ENCODE measurements around the gene FOXS1. TPM values are rescaled to one million over a fixed set of nuclear protein-coding genes. Genes with fewer than 3 reads are reported as not detected.

The FOXS1 gene
- total RNA-seq (2014; rRNA removed; shearing (Covaris generic)): not detected in 2 replicates

- DNase-seq (ENCODE audit: low spot score): no peak
Measured at GRCh38 chr20:31845300-31845863, at the start of gene FOXS1. TSS of gene FOXS1 (minus strand) at chr20:31845604. CDS start at chr20:31845542, 62 bp downstream.

GRCh38 chr20:31890646-31891045 lies 45.2 kb upstream of the FOXS1 start:
- DNase-seq (ENCODE audit: low spot score): no peak

DNA sequence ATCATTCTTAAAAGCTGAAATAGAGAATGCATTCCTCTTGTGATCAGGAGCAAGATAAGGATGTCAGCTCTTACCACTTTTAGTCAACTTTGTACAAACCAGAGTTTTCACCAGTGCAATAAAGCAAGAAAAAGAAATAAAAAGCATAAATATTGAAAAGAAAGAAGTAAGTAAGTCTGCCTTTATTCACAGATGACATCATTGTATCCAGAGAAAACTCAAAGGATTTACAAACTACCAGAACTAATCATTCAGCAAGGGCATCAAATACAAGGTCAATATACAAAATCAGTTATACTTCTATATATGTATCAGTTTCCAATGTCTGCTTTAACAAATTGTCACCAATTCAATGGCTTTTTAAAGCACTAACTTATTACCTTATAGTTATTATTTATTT lies 38.4 kb upstream of the FOXS1 start:
- no peak for DNase-seq (ENCODE audit: low spot score)

- no peak for DNase-seq (ENCODE audit: low spot score)
Measured at GRCh38 chr20:31881945-31882344, 36.5 kb upstream of the FOXS1 start.

- peak; percentile 100 for DNase-seq (ENCODE audit: low spot score)
Measured at GRCh38 chr20:31879143-31879987, 34.0 kb upstream of the FOXS1 start.

- no peak for DNase-seq (ENCODE audit: low spot score)
Measured at GRCh38 chr20:31877684-31878083, 32.3 kb upstream of the FOXS1 start.

DNA sequence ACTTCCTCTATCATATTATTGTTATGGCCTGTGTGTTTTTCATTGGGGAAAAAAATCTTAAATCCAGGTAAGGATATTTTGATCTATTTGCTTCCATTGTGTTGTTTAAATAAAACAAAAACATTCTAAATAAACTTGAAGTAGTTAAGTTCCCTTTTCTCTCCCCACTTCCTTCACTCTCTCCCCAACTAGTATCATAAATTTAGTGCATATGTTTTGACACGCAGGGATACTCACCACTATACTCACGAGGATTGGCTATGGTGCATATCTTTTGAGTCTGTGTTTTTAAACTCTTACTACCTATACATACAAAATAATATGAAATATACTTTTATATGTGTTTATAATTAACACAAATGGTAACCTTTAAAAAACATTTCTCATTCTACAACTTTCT lies 30.3 kb upstream of the FOXS1 start:
- DNase-seq (ENCODE audit: low spot score): no peak

DNA sequence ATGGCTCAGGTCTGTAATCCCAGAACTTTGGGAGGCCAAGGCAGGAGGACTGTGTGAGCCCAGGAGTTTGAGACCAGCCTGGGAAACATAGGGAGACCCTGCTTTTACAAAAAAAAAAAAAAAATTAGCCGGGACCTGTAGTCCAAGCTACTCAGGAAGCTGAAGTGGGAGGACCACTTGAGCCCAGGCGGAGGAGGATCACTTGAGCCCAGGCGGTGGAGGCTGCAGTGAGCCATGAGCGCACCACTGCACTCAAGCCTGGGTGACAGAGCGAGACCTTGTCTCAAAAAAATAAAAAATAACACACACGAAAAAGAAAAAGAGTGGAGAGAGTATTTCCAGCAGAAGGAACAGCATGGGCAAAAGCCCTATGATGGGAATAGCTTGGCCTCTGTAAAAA lies 27.0 kb upstream of the FOXS1 start:
- DNase-seq (ENCODE audit: low spot score): no peak

DNA sequence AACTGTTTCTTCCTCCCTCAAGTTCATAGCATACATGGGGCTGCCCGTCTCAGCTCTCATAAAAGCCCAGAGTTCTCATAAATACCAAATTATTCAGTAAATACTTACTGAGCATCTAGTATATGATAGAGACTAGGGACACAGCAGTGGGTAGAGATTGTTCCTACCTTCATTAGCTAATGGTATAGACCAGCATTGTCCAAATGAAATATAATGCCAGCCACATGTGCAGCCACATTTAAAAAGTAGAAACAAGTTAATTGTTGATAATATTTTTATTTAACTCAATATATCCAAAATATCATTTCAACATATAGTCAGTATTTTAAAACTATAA lies 26.2 kb upstream of the FOXS1 start:
- DNase-seq (ENCODE audit: low spot score): no peak

DNA sequence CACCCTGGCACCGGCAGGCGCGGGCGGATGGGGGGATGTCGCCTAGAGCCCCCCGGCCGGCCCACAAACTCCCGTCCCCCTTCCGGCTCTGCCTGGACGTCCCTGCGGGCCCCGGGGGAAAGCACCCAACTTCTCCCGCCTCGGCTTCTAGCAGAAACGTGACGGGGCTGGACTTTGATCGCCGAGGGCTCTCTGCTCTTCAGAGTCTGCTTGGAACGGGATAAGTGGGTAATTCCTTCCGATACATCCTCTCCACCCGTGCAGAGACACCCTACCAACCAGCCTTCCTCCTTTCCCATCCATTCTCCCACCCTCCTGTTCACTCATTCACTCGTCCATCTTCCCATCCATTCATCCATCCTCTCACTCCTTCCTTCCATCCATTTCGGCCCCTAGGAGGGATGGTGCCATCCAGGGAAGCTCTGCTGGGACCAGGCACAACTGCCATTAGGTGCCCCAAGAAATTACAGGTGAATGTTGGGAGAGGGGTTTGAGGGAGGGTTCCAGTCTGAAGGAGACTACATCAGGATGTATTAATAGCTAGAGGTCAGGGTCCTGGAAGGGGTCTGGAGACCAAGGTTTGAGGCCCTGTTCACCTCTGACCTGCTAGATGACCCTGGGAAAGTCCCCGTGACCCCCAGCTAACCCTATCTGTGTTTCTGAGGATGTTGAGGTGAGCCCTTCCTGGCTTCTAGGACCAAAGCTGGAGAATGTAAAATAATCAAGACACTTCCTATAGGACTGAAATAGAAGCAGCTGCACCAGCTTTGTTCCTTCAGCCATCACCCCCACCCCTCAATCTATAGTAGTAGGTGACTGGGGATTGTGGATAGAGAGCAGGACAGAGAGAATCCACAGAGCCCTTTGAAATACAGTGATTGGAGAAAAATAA lies 25.6 kb upstream of the FOXS1 start:
- DNase-seq (ENCODE audit: low spot score): no peak

- DNase-seq (ENCODE audit: low spot score): no peak
Measured at GRCh38 chr20:31869942-31870725, 24.7 kb upstream of the FOXS1 start, which contains the start of the genes DUSP15 and TTLL9. TSS of gene DUSP15 (minus strand) at chr20:31870527. CDS start at chr20:31870337, 190 bp downstream. TSS of gene TTLL9 (plus strand) at chr20:31870634. CDS start at chr20:31871127, 493 bp downstream.

- no peak for DNase-seq (ENCODE audit: low spot score)
Measured at GRCh38 chr20:31869673-31869941, 24.2 kb upstream of the FOXS1 start.

DNA sequence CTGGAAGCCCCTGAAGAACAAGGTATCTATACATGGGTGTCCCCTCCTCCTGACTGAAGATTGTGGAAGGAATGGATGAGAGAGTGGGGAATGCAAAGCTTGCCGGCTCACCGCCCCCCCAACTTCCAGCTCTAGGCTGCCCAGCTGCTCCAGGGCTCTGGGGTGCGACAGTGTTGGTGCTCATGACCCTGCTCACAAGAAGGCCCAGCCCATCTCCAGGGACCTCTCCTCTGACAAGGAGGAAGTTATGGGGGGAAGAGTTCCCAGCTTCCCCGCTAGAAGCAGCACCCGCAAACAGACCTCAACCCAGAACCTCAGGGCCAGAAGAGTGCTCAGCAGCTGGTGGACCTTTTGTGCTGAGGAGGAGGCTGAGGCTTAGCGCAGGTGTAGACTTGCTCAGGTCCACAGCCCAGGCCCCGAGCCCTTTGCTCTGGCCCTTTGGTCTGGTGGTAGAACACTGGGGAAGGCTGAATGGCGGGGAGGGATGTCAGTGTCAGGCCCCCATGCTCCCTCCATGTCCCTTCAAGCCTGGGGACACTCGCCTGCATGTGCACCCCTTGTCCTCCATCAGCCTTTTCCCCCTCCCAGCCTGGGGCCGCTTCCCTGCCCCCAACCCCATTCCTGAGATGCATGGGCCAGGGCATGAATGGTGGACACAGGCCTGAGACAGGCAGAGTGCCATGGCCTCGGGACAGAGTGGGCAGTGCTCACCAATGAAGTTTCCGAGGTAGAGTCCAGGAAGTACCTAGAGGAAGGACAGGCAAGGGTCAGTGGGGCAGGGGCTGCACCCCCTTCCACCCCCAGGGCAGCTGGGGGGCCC lies 23.7 kb upstream of the FOXS1 start:
- DNase-seq (ENCODE audit: low spot score): no peak

- no peak for DNase-seq (ENCODE audit: low spot score)
Measured at GRCh38 chr20:31866221-31866620, 20.8 kb upstream of the FOXS1 start.

- DNase-seq (ENCODE audit: low spot score): no peak
Measured at GRCh38 chr20:31864521-31865400, 19.4 kb upstream of the FOXS1 start.

DNA sequence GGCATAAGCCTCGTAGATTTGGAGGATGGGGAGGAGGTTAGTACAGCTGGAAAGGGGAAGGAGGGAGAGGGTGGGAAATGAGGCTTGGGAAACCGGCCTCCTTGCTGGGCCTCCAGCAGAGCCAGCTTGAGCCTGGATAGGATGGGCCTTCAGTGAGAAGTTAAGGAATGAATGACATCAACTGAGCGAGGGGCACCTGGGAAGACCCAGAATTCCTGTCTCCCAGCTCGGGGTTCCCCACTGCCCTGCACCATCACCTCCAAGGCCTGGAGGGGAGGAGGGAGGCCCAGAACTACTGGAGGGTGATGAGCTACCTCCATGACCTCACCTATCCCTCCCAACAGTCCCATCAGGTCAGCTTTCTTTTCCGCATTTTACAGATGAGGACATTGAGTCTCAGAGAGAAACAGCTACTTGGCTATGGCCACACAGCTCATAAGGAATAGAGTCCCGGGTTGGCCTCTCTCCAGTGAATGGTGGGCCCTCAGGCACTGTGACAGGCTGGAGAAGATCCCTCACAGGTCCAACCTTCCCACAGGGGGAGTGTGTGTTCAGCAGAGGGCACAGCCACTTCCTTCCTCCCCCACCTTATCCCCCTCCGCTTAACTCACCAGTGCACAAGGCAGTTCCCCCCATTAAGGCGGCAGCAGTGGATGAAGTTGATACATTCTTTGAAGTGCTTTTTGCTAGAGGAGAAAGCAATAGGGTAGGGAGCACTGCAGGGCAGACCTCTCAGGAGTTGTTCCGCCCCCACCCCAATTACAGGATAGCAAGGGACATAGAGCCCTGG lies 18.1 kb upstream of the FOXS1 start:
- DNase-seq (ENCODE audit: low spot score): no peak

DNA sequence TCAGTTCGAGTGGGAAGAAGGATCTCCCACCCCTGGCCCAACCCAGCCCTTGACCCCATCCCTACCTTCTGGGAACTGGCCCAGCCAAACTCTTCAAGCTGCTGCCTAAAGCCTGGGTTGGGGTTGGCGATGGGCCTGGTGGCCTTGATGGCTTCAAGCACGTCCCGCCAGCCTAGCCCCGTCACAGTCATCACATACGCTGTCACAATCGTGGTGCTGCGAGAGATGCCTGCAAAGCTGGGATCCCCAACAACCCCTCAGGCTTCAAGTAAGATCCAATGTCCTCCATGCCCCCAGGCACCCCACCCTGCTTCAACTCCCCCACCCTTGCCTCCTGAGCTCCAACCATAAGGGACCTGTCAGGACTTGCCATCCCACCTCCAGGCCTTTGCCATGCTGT lies 17.1 kb upstream of the FOXS1 start:
- DNase-seq (ENCODE audit: low spot score): no peak

- DNase-seq (ENCODE audit: low spot score): no peak
Measured at GRCh38 chr20:31862157-31862470, 16.7 kb upstream of the FOXS1 start.
